ENCODE measurements around the gene MDP1. TPM values are rescaled to one million over a fixed set of nuclear protein-coding genes. Genes with fewer than 3 reads are reported as not detected.
A peak's percentile ranks its signal among the peaks of the same experiment; 100 is the strongest.

MDP1 gene
- total RNA-seq, 4 donors from 2014 or later, result 7.4 to 17.5 (median 10.5) TPM

DNA sequence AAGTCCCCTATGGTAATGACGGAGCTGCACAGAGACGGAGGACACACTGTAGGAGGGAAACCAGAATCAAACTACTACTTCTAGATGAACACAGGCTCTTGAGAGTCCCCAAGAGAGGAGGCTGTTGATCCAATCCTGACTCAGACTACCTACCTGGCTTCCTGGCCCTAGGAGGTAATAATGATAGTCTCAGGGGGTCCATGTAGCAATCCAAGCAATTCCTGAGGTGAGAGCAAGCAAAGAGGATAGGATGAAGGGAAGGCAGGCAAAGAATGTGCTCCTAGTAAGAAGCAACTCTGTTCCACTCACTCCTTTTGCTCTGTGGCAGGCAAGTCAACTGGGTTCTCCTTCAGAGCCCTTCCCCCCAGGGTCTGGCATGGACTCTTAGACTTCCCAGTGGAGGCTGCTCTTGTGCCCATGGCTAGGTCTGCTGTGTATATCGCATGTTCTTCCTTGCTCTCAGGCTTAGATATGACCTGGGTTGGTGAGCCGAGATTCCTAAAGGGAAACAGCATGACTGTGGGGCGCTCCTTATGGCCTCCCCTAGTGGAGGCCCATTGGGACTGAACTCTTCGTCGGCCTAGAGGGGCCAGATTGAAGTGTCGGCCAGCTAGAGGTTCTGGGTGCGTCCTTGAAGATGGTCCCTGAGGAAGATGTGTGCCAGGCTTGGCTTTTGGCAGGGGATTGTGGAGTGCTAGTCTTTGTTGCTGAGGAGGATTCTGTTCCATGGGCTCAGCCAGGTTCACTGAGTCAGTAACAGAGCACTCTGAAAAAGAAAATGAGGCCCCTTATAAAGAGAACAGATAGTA lies 24.4 kb upstream of the MDP1 start:
- DNase-seq, result no peak
- peaks cover 0 to 40% (median 7%) of the 10 kb centered on the region in 4 donors for H3K4me1 ChIP-seq
- TF ChIP-seq POLR2A (IDR thresholded peaks at IDR 0.05) (no peak), CTCF (IDR thresholded peaks at IDR 0.05) (no peak)
- no peak overlapping the region for H3K27ac ChIP-seq
- no peaks in the 10 kb centered on the region for H3K27me3 ChIP-seq
- H3K4me3 ChIP-seq, result peak overlapping the region in 1 of 4 donors; percentile 73
- no peaks in the 10 kb centered on the region for H3K9me3 ChIP-seq
- H3K36me3 ChIP-seq, result peaks cover 0 to 57% (median 0%) of the 10 kb centered on the region in 3 donors

DNA sequence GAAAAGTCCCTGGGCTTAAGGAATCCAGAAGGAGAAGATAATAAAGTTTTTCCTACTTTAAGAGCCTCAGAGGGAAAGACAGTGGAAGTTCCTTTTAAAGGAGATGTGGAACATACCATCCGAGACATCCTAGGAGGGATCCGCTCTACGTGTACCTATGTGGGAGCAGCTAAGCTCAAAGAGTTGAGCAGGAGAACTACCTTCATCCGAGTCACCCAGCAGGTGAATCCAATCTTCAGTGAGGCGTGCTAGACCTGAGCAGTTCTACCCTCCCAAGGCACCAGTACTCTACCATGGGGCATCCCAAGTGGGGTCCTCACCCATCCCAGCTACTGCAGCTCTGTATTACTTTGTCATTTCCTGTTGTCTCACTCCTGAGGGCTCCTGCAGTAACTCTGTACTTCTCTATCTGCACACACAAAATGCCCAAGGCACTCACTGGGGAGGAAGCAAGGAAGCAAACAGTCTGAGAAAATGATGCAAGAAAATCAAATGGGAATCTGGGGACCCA lies 22.7 kb upstream of the MDP1 start:
- Histone ChIP-seq H3K9me3 (no peaks in the 10 kb centered on the region), H3K36me3 (peaks cover 0 to 61% (median 0%) of the 10 kb centered on the region in 3 donors), H3K4me1 (peaks cover 0 to 48% (median 8%) of the 10 kb centered on the region in 4 donors), H3K27me3 (no peaks in the 10 kb centered on the region), H3K27ac (no peak overlapping the region), H3K4me3 (no peak overlapping the region)
- TF ChIP-seq POLR2A (IDR thresholded peaks at IDR 0.05) (no peak), CTCF (IDR thresholded peaks at IDR 0.05) (no peak)
- no peak for DNase-seq

DNA sequence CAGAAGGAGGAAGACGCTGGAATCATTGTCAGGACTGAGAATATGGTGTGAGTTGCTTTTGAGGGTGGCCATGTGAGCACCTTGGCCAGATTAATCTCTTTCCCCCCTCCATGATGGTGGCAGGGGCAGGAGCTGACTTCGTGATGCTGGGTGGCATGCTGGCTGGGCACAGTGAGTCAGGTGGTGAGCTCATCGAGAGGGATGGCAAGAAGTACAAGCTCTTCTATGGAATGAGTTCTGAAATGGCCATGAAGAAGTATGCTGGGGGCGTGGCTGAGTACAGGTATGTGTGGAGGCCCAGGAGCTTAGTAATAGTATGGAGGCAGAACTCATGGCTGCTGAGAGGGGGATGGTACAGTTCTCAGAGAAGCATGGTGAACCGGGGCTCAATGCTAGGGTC lies 22.3 kb upstream of the MDP1 start:
- Histone ChIP-seq H3K4me3 (no peak overlapping the region), H3K27me3 (no peaks in the 10 kb centered on the region), H3K27ac (no peak overlapping the region), H3K9me3 (no peaks in the 10 kb centered on the region), H3K4me1 (peaks cover 0 to 48% (median 11%) of the 10 kb centered on the region in 4 donors), H3K36me3 (peaks cover 0 to 61% (median 0%) of the 10 kb centered on the region in 3 donors)
- DNase-seq, result no peak
- TF ChIP-seq POLR2A (IDR thresholded peaks at IDR 0.05) (no peak), CTCF (IDR thresholded peaks at IDR 0.05) (no peak)

DNA sequence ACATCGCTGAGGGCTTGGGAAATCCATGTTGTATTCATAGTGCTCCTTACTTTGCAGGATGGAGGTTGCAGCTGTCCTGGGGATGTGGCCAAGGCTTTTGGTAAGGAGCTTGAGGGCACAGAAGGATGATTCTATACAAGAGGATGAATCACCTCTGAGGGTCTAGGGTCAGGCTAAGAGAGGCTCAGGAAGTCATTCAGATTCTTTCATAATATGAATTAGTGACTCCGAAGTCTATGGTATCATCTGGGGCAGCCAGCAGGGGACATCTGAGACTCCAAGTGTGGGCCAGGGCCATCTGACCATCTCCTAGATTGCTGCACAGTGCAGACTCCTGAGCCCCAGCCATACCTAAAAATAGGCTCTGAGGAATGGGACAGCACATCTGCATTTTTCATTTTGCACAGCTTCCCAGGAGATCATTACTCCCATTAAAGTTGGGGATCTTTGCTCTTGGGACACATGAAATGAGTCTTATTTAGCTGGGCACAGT lies 21.6 kb upstream of the MDP1 start:
- H3K36me3 ChIP-seq, result peaks cover 0 to 61% (median 0%) of the 10 kb centered on the region in 3 donors
- peaks cover 0 to 48% (median 11%) of the 10 kb centered on the region in 4 donors for H3K4me1 ChIP-seq

More for the DNA sequence above, 21.6 kb upstream of the MDP1 start:
- no peak for TF ChIP-seq CTCF (IDR thresholded peaks at IDR 0.05)
- H3K9me3 ChIP-seq, result no peaks in the 10 kb centered on the region
- DNase-seq, result no peak
- H3K4me3 ChIP-seq, result no peak overlapping the region
- no peaks in the 10 kb centered on the region for H3K27me3 ChIP-seq
- no peak overlapping the region for H3K27ac ChIP-seq
